Stimulated activated CD4-positive, alpha-beta T cell treated with anti-CD3 and anti-CD28 coated beads, Interleukin-1b, Interleukin-23, amount 100 ng/mL, for 24 hours (primary cell): ENCODE results near the gene APOO.
"Not testable (repeated sequence)": the region's sequence is repeated elsewhere in the genome, so short reads cannot be mapped to it uniquely, and the experiment has no call there.

Experiments
- DNase-seq, 4 experiments: peaks; one replicate each; pipeline ENCODE4 v3.0.0-alpha.2; 2020; ENCODE audit warnings: low read depth in 4 of 4, low spot score in 1 of 4

Gene APOO

DNA sequence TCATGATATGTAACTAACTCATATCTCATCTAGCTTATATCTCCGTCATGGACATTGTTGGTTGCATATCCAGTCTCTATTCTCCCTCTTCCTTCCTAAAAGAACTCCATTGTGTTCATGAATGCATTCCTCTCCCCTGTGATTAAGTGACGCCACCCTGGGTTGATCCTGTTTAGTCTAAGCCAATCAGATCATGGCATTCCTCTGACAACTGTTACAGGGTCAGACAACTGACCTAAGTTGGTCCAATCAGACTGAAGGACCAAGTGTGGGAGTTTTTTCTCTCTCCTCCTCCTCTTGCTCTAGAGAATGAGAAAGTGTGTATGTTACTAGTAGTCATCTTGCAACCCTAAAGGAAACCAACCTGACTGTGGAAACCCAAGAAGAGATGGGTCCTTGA, 3.6 kb downstream of the APOO start:
- DNase-seq, result no peak

DNA sequence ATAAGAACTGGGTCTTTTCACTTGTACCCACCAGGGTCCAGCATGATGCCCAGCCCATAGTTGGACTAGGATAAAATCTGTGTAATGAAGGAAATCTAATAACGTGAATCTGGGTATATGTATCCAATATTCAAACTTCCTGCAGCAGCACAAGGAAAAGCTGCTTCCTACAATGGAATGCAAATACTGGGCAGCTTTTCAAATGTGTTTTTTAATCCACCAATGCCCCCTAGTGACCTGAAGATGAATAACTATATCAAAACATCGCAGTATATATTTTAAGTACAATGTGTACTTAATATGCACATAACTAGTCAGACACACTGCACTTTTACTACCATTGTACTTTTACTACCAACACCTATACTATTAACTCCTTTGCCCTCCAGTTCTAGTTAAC, 5.3 kb downstream of the APOO start:
- DNase-seq, result no peak

DNA sequence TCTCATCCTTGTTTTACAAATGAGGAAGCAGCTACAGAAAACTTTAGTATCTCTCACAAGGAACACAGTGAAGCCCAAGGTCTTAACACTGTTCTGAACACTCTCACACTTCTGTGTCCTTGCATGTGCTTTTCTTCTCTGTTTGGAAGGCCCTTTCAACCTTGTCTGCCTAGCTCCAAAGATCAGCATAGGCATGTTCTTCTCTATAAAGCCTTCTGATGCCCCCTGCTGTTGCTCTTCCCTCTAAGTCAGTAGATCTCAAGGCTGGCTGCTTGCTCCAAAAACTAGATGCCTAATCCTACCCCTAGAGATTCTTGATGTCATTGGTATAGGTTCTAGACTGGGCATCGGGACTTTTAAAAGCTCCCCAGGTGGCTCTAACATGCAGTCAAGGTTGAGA, 5.9 kb downstream of the APOO start:
- DNase-seq, result no peak

DNA sequence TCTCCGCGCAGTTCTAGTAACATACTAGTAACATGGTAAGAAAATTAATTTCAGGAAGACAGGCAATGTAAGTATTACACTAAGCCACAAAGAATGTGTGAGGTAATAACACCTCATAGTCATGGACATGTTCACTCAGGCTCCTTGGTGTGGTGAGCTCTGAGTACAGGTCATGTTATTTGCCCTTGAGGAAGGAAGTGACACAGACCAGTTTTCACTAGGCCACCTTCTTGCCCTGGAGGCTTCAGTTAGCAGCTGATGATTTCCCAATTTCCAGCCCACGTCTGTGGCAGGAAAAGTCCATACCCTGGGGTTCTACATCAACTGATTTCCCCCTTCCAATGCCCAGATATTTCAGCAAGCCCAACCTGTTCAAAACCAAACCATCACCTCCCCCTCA, 6.7 kb downstream of the APOO start:
- no peak for DNase-seq

DNA sequence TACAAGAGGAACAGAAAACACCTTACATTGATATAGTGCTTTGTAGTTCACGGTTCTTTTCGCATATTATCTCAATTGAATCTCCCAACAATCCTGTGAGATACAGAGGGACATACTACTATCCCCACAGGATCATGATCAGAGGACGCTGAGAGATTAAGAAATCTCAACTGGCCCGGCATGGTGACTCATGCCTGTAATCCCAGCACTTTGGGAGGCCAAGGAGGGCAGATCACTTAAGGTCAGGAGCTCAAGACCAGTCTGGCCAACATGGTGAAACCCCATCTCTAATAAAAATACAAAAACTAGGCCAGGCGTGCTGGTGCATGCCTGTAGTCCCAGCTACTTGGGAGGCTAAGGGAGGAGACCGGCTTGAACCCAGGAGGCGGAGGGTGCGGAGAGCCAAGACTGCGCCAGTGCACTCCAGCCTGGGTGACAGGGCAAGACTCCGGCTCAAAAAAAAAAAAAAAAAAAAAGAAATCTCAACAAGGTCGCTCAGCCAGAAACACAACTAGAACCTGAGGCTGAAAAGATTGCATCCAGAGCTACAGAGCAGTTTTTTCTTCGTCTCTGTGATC, 7.4 kb downstream of the APOO start:
- DNase-seq, result no peak

DNA sequence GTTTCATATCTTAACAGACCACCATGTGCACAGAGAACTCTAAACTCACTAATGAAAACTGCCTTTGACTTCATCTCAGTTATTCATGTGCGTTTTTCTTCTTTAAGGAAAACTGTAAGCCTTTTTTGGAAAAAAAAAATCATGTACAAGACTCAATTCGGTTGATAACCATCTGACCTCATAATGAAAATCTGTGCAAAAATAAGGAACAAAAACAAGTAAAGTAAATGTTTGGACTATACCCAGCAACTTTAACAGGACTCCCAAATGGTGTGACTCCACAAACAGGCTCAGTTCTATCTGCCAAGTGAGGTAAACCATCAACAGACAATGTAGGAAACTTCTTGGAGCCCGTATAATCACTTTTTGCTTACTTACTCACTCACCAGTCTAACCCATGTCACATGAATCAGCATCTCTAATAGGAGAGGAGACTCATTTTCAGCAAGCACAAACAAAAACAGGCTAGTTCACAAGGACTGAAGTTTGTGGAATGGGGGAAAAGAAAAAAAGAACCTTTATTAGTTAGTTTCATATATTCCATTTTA, 9.3 kb downstream of the APOO start:
- DNase-seq, result no peak

DNA sequence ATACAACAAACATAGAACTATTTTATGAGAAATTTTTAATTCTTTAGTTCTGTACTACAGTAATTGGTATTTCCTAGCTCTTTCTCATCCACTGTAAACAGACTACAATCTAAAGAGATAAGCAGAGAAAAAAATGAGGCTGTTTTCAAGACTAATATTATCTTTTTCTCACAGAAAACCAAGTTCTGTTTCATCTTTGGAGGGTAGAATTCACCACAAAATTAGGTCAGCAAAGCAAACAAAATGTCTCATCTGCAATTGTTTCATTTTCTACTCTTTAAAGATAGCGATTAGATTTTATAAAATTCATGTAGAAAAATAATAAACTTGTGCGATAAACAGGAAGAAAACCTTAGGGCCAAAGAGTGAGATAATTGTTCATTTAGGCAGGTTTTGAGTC, 10.8 kb downstream of the APOO start:
- no peak for DNase-seq

DNA sequence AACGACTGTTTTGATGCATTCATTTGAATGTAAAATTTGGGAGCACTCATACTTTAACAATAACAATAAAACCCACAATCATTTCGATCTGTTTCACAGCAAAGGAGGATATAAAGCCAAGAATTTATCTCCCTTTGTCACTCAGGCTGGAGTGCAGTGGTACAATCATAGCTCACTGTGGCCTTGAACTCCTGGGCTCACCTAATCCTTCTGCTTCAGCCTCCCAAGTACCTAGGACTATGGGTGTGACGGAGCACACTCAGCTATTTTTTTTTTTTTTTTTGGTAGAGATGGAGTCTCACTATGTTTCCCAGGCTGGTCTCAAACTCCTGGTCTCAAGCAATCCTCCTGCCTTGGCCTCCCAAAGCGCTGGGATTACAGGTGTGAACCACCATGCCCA, 11.2 kb downstream of the APOO start:
- not testable (repeated sequence) for DNase-seq

DNA sequence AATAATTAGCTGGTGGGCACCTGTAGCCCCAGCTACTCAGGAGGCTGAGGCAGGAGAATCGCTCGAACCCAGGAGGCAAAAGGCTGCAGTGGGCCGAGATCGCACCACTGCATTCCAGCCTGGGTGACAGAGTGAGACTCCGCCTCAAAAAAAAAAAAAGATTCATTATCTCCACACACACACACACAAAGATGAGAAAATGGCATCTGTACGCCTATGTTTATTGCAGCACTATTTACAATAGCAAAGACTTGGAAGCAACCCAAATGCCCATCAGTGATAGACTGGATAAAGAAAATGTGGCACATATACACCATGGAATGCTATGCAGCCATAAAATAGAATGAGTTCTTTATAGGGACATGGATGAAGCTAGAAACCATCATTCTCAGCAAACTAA, 12.7 kb downstream of the APOO start:
- DNase-seq, result not testable (repeated sequence)

DNA sequence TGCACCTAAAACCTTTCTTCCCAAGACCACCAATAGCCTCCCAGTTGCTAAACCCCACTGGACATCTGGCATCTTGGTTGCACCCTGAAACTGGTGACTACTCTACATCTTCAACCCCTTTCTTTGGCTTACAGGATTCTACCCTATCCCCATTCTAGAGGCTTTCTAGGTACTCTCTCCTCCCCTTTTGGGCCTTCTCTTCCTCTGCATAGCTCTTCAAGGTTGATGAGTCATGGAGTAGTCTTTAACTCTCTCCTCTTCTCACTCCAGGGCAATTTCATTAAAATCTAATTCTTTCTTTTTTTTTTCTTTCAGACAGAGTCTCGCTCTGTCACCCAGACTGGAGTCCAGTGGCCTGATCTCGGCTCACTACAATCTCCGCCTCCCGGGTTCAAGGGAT, 16.8 kb downstream of the APOO start:
- DNase-seq, result no peak

DNA sequence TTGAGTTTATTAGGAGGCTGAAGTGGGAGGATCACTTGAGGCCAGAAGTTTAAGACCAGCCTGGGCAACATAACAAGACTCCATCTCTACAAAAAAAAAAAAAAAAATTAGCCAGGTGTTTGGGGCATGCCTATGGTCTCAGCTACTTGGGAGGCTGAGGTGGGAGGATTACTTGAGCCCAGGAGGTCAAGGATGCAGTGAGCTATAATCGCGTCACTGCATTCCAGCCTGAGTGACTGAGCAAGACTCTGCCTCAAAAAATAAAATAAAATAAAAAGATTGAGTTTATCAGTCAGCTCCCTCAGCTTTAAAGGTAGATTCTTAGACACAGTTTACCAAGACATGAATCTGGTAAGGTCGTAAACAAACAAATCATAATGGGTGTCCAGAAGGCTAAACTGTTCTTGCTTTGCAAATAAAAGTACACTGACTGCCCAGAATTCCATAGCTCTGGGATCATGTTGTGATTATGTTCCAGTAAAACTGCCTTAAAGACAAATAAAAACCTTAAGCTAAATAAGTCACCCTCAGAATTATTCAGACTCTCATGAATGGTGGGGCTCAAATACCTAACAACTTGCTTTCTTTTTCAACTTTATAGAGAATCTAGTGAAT, 18.7 kb downstream of the APOO start:
- DNase-seq, result no peak

DNA sequence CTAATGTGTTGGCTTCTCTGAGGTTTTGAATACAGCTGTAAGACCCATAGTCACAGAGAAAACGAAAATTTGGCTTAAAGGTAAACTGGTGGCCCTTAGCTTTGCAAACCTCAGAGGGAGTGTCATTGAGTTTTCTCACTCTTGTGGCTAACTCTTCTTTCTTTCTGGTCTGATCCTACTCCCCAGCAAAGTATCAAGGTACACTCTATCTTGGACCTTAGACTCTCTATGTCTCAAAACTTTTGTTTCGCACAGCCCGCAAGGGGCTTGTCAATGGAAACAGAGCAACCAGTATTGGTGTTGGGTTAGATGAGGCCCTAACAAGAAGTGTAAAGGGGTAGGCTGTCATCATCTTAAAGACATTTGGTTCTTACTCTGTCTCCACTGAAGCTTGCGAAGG, 19.8 kb downstream of the APOO start:
- DNase-seq, result no peak

DNA sequence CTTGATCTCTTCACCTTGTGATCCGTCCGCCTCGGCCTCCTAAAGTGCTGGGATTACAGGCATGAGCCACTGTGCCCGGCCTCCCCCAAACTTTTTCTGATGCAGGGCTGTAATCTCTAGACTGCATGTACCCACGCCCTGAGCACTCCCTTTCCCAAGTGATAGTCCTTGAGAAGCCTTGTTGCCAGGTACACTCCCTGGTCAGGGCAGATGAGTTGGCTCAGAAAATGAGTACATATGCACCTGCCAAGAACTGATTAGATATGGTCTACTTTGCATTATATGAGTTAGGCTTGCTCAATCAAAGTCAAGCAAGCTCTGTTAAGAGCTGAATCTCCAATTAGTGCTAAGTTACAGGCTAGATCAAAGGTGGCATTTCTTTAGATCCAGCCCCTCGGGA, 20.3 kb downstream of the APOO start:
- no peak for DNase-seq

DNA sequence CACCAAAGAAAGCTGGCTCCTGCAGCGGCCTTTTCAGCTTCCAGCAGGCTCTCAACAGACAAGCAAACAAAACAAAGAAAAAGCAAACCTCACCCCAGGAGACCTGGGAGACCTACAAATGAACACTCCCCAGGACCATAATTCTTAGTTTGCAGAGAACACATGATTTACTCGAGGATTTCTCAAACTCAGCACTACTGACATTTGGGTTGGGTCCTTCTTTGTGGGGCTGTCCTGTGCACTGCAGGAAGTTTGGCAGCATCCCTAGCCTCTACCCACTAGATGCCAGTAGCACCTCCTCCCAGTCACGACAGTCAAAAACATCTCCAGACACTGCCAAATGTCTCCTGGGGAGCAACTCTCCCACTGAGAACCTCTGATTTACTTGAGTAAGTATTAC, 21.9 kb downstream of the APOO start:
- no peak for DNase-seq

DNA sequence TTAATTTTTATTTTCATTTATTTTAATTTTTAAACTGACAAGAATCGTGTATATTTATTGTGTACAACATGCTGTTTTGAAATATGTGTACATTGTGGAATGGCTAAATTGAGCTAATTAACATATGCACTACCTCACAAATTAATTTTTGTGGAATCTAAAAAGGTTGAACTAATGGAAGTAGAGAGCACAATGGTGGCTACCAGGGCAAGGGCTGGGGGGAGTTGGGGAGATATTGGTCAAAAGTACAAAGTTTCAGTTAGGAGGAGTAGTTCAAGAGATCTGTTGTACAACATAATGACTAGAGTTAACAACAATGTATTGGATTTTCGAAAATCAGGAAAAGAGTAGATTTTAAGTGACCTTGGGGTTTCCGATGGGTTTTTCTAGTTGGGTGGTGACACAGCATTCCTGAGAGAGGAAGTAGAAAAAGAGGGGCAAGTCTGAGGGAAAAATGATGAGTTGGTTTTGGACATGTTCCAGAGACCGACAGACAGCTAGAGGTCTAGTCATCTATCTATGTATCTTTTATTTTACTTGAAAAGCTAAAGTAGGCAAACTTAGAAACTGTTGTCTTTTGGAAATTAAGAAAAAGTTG, 23.2 kb downstream of the APOO start:
- DNase-seq, result no peak

DNA sequence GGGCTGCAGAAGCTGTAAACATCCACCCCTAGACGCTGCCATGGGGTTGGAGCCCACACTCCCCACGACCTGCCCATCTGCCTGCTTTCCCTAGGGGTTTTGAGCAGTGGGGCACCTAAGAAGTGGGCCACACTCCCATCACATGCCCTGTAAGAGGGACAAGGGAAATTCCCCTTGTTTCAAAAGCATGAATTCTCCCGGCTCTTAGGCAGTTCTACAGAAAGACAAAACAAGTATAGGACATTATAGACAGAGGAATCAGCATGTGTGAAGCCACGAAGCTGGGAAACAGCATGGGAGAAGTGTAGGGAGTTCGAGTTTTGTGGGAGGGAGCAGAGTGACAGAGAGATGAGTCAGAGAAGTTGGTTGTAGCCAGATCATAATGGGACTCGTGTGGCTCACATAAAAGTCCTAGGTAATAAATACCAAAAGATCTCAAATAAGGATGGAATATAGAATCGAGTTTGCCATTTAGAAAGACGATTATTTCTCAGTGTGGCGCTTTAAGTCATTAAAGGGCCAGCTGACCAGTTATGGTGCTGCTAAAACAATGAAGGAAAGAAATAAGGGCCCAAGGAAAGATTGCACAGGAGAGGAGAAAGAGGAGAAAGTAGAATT, 23.9 kb downstream of the APOO start:
- DNase-seq, result no peak

DNA sequence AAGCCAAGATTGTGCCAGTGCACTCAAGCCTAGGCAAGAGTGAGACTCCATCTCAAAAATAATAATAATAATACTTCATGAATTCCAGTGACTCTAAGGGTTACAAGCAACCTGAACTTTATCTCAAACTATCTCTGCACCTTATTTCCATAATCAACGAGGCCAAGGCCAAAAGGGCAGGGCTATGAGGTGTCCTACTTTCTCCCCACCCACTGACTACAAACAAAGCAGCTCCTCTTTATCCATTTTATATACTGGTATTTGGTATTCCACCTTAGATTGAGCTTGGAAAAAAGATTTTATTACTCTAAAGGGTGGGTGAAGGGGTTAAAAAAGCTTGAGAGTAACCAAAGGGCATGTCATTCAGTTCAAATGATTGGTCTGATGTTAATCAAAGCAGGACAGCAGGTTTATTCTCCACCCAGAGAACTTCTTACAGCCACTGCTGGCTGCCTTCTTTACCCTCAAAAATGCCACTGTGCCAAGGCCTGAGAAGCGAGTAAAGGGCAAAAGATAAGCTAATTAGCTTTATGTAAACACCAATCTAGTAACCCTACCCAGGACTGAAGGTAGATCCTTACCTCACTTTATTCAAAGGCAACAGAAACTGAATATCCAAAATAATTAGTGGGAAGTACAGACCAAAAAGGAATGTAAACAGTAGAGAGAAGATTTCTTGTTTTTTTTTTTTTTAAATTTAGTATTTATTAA, 28.2 kb downstream of the APOO start:
- no peak for DNase-seq

DNA sequence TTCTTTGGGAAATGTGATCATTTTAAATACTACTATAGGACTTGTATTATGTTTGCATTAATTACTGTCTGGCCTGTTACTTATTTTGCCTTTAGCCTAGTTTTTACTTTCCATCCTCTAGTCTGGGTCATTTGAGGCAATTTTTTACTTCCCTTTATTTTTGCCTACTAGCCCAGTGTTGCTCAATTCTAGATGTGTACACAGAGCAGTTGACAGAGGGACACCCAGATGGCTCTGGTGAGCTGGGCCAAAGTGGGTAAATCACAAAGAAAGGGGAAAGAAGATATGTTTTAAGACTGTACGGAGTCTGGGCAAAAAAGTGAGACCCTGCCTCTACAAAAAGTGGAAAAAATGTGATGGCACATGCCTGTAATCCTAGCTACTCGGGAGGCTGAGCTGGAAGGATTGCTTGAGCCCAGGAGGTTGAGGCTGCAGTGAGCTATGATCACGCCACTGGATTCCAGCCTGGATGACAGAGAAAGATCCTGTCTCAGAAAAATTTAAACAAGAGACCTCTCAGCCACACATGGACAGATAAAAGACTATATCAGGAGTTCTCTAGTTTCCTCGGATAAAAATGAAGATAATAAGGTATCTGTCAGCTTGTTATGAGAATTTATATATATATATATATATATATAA, 35.7 kb downstream of the APOO start:
- no peak for DNase-seq

DNA sequence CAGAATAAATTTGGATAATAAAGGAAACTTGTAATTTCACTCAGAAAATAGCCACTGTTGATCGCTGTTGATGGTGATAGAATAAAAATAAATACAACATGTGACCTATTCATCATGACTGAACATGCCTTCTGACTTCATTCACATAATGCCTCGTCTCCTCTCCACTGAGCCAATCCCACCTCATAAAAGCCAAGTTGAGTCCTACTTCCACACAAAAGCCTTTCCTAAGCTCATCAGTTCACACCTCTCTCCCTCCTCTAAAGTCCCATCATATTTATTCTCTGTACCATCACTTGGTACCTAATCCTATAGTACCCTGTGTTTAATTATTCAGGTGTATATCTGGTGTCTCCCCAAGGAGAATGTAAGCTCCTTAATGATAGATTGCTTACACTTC, 37.7 kb downstream of the APOO start:
- DNase-seq, result no peak

DNA sequence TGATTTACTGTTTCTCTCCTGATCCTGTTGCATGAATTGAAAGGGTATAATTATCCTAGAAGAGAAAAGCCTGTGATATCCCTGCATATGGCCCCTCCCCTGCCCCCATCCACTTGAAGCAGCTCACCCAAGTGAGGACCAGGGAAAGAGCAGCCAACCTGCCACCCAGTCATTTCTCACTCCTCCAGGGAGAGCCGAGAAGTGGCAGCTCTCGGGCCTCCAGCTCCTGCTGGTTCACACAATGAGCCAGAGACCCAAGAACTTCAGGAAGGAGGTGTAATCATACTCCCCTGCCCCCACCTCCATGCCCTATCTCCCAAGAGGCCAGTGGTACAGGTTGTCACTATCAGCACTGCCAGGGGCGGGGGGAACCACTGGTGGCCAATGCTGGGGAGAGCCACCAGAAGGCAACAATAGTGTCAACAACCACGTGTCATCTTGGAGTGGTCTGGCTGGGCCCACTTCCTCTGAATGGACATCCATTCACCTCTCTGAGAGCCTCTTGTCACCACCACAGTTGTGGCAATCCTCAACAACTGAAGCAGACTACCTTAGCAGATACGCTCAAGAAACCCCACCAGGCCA, 42.9 kb downstream of the APOO start:
- no peak for DNase-seq

DNA sequence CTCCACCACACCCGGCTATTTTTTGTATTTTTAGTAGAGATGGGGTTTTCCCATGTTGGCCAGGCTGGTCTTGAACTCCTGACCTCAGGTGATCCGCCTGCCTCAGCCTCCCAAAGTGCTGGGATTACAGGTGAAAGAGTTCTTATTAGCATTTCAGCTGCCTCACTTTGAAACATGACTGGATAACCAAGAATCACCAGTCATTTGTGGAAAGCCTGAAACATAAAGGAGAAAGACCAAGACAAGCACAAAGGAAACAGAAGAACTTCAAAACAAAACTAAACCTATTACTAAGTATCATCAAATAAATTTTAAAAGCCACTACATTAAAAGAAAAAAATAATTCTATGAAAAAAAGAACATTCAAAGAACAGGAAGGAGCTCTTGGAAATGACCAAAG, 45.8 kb downstream of the APOO start:
- not testable (repeated sequence) for DNase-seq
